ENCODE data around the gene EYA2. TPM values are rescaled to one million over a fixed set of nuclear protein-coding genes. Genes with fewer than 3 reads are reported as not detected.
A peak's percentile ranks its signal among the peaks of the same experiment; 100 is the strongest.

The EYA2 gene
- total RNA-seq, 1 experiment from 2014 or later = 0.74 TPM

DNA sequence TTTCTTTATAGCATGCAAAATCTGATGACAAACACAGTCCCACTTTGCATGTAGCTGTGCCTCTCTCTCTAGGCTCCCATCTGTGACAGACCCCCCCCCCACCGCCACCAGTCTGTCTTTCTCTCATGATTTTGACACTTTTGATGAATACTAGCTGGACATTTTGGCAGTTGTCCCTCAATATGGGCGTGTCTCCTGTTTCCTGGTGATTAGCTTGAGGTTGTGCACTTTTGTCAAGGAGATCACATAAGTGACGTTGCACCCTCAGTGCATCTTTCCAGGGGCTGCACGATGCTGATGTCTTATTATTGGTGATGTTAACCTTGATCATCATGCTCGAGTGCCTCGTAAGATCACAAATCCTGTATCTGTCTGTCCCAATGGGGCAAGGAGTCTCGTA is 155.1 kb downstream of the EYA2 start:
- no peak overlapping the region for H3K4me2 ChIP-seq (ENCODE audit: insufficient read depth, insufficient read length, low read length)
- H2AK5ac ChIP-seq (ENCODE audit: insufficient read length, low read length) = no peak overlapping the region
- H3K4ac ChIP-seq (ENCODE audit: low read depth, low read length) = no peak overlapping the region
- Mint-ChIP-seq H3K4me1 (peaks cover 0 to 3% of the 10 kb centered on the region in 2 experiments; a peak in 2 of 4 replicates), H3K36me3 (ENCODE audit: insufficient read depth in 1 of 3, low read depth in 3 of 3) (peaks cover 0 to 5% (median 4%) of the 10 kb centered on the region in 3 experiments; a peak in 3 of 7 replicates), H3K4me3 (no peak overlapping the region), H3K9me3 (peaks cover 17 to 22% of the 10 kb centered on the region in 2 experiments), H3K27ac (peak overlapping the region in 1 of 3 experiments; percentile 15; a peak in 1 of 7 replicates), H3K27me3 (ENCODE audit: low read depth) (peaks cover 3% of the 10 kb centered on the region)
- no peak overlapping the region for H2AFZ ChIP-seq (ENCODE audit: low read length)
- H3K56ac ChIP-seq (ENCODE audit: insufficient read length, low read depth, low read length) = no peak overlapping the region
- H2BK12ac ChIP-seq (ENCODE audit: insufficient read length, low read depth, low read length) = no peak overlapping the region
- no peak overlapping the region for H3K23ac ChIP-seq (ENCODE audit: insufficient read length, low read depth, low read length)
- H4K20me1 ChIP-seq (ENCODE audit: control insufficient read depth, insufficient read depth, insufficient read length) = no peaks in the 10 kb centered on the region
- no peak overlapping the region for H2BK20ac ChIP-seq (ENCODE audit: low read depth, low read length, poor library complexity, severe bottlenecking)
- H3K4me1 ChIP-seq (ENCODE audit: insufficient read depth, low read length) = no peaks in the 10 kb centered on the region
- no peak overlapping the region for H2BK15ac ChIP-seq (ENCODE audit: low read depth, low read length)
- H2BK120ac ChIP-seq (ENCODE audit: low read depth, low read length, poor library complexity, severe bottlenecking) = no peak overlapping the region
- DNase-seq = no peak
- no peak overlapping the region for H3K14ac ChIP-seq (ENCODE audit: insufficient read depth, low read length)
- no peak overlapping the region for H3K9ac ChIP-seq (ENCODE audit: extremely low read depth, insufficient read length, low read length)
- H4K8ac ChIP-seq (replicated peaks; ENCODE audit: insufficient read length, low read depth, low read length) = no peak overlapping the region
- no peak overlapping the region for H4K91ac ChIP-seq (ENCODE audit: insufficient read length, low read depth, low read length)
- no peak overlapping the region for H3K27ac ChIP-seq (ENCODE audit: insufficient read length, low read depth, low read length)
- no peaks in the 10 kb centered on the region for H3K79me2 ChIP-seq (ENCODE audit: insufficient read depth, low read length)
- no peaks in the 10 kb centered on the region for H3K27me3 ChIP-seq (ENCODE audit: insufficient read depth, low read length)
- TF ChIP-seq CTCF (conservative IDR thresholded peaks at IDR 0.05) = no peak
- no peak overlapping the region for H3K18ac ChIP-seq (ENCODE audit: insufficient read length, low read depth, low read length)
- H4K5ac ChIP-seq (ENCODE audit: insufficient read length, low read depth, low read length) = no peak overlapping the region
- no peaks in the 10 kb centered on the region for H3K23me2 ChIP-seq (ENCODE audit: insufficient read length, low read depth, low read length, poor library complexity, severe bottlenecking)
- no peaks in the 10 kb centered on the region for H3K9me3 ChIP-seq (ENCODE audit: control insufficient read depth, low read depth, low read length)
- no peak overlapping the region for H2BK5ac ChIP-seq (ENCODE audit: insufficient read length, low read length)
- no peak overlapping the region for H3T11ph ChIP-seq (ENCODE audit: low read length)
- WGBS (ENCODE audit: extremely low coverage, insufficient read length, low lambda C conversion rate) = no CpG with 5 or more reads among the region's 7 CpGs
- H3K79me1 ChIP-seq (ENCODE audit: insufficient read depth, low read depth, low read length, poor library complexity, severe bottlenecking) = no peaks in the 10 kb centered on the region
